SK-N-SH treated with all-trans-retinoic acid at 6 μM for 48 hours (cell line): ENCODE data around the gene SLC26A1.
"Not testable (repeated sequence)": the region's sequence is repeated elsewhere in the genome, so short reads cannot be mapped to it uniquely, and the experiment has no call there.

ENCODE experiments used
- ATAC-seq: fragments of 200-7000 bp; cut with Tn5 transposase; 3 replicates; pipeline ENCODE4 v1.9.1; 2020; ENCODE audit warnings: mild to moderate bottlenecking, moderate library complexity
- ARNTL ChIP-seq: fragments of 450-650 bp; formaldehyde crosslinking; IDR thresholded peaks from 2 replicates; pipeline ENCODE4 v1.5.0; 2020; ENCODE audit warnings: low read depth, mild to moderate bottlenecking, moderate library complexity, borderline replicate concordance
- BACH2 ChIP-seq: fragments of 250-450 bp; sonication (Bioruptor Pico); IDR thresholded peaks from 2 replicates; pipeline ENCODE4 v1.9.0; 2021; ENCODE audit warnings: mild to moderate bottlenecking, borderline replicate concordance
- CREB5 ChIP-seq: fragments of 250-450 bp; sonication (Bioruptor Pico); IDR thresholded peaks from 2 replicates; pipeline ENCODE4 v1.5.1; 2020; ENCODE audit warnings: low read depth, mild to moderate bottlenecking, moderate library complexity
- CSDC2 ChIP-seq: fragments of 250-450 bp; sonication (Bioruptor Pico); IDR thresholded peaks from 2 replicates; pipeline ENCODE4 v1.5.0; 2020; ENCODE audit warnings: mild to moderate bottlenecking, moderate library complexity
- CSRNP3 ChIP-seq: fragments of 250-450 bp; sonication (Bioruptor Pico); IDR thresholded peaks from 2 replicates; pipeline ENCODE4 v1.5.1; 2021; ENCODE audit warnings: mild to moderate bottlenecking, moderate library complexity
- ESRRG ChIP-seq: fragments of 250-450 bp; sonication (Bioruptor Pico); IDR thresholded peaks from 2 replicates; pipeline ENCODE4 v1.6.1; 2021; ENCODE audit warnings: mild to moderate bottlenecking
- GLIS3 ChIP-seq: fragments of 250-450 bp; sonication (Bioruptor Pico); IDR thresholded peaks from 2 replicates; pipeline ENCODE4 v1.5.0; 2020; ENCODE audit warnings: mild to moderate bottlenecking, moderate library complexity
- ISL1 ChIP-seq: fragments of 250-450 bp; sonication (Bioruptor Pico); IDR thresholded peaks from 2 replicates; pipeline ENCODE4 v2.1.2; 2022; ENCODE audit warnings: mild to moderate bottlenecking, moderate library complexity
- OSR1 ChIP-seq: fragments of 250-450 bp; sonication (Bioruptor Pico); IDR thresholded peaks from 2 replicates; pipeline ENCODE4 v1.8.0; 2022; ENCODE audit warnings: moderate library complexity, mild to moderate bottlenecking, inconsistent platforms
- PPARA ChIP-seq: fragments of 250-450 bp; sonication (Bioruptor Pico); IDR thresholded peaks from 2 replicates; pipeline ENCODE4 v1.5.0; 2020; ENCODE audit warnings: mild to moderate bottlenecking, borderline replicate concordance
- SNAI2 ChIP-seq: fragments of 250-450 bp; sonication (Bioruptor Pico); IDR thresholded peaks from 2 replicates; pipeline ENCODE4 v1.5.0; 2020; ENCODE audit warnings: mild to moderate bottlenecking, moderate library complexity
- TCF4 ChIP-seq: fragments of 250-450 bp; sonication (Bioruptor Pico); IDR thresholded peaks from 2 replicates; pipeline ENCODE4 v1.8.0; 2021; ENCODE audit warnings: mild to moderate bottlenecking, moderate library complexity, borderline replicate concordance
- TOX ChIP-seq: fragments of 250-450 bp; sonication (Bioruptor Pico); IDR thresholded peaks from 2 replicates; pipeline ENCODE4 v1.8.0; 2021; ENCODE audit warnings: mild to moderate bottlenecking, moderate library complexity, borderline replicate concordance
- ZC3H10 ChIP-seq: fragments of 250-450 bp; sonication (Bioruptor Pico); IDR thresholded peaks from 2 replicates; pipeline ENCODE4 v1.5.1; 2021; ENCODE audit warnings: mild to moderate bottlenecking, moderate library complexity
- ZFP3 ChIP-seq: fragments of 250-450 bp; sonication (Bioruptor Pico); IDR thresholded peaks from 2 replicates; pipeline ENCODE4 v1.5.0; 2020; ENCODE audit warnings: mild to moderate bottlenecking, moderate library complexity
- ZFP30 ChIP-seq: fragments of 450-650 bp; formaldehyde crosslinking; IDR thresholded peaks from 2 replicates; pipeline ENCODE4 v1.5.0; 2022; ENCODE audit warnings: mild to moderate bottlenecking, moderate library complexity
- ZNF565 ChIP-seq: fragments of 450-650 bp; formaldehyde crosslinking; conservative IDR thresholded peaks from 2 replicates; pipeline ENCODE4 v1.5.0; 2020; ENCODE audit warnings: low read depth, mild to moderate bottlenecking, moderate library complexity
- ZNF70 ChIP-seq: fragments of 450-650 bp; formaldehyde crosslinking; IDR thresholded peaks from 2 replicates; pipeline ENCODE4 v1.5.0; 2020; ENCODE audit warnings: mild to moderate bottlenecking, moderate library complexity
- ZNF8 ChIP-seq: fragments of 450-650 bp; formaldehyde crosslinking; IDR thresholded peaks from 2 replicates; pipeline ENCODE4 v1.5.0; 2020; ENCODE audit warnings: mild to moderate bottlenecking, moderate library complexity
- TF ChIP-seq, protein P1 (sequence below): fragments of 250-450 bp; sonication (Bioruptor Pico); IDR thresholded peaks from 2 replicates; pipeline ENCODE4 v1.8.0; 2021; ENCODE audit warnings: low read depth, mild to moderate bottlenecking, moderate library complexity, borderline replicate concordance
- TF ChIP-seq, protein P2 (sequence below): fragments of 250-450 bp; sonication (Bioruptor Pico); IDR thresholded peaks from 2 replicates; pipeline ENCODE4 v1.8.0; 2020; ENCODE audit warnings: mild to moderate bottlenecking, moderate library complexity, borderline replicate concordance

Gene SLC26A1

DNA sequence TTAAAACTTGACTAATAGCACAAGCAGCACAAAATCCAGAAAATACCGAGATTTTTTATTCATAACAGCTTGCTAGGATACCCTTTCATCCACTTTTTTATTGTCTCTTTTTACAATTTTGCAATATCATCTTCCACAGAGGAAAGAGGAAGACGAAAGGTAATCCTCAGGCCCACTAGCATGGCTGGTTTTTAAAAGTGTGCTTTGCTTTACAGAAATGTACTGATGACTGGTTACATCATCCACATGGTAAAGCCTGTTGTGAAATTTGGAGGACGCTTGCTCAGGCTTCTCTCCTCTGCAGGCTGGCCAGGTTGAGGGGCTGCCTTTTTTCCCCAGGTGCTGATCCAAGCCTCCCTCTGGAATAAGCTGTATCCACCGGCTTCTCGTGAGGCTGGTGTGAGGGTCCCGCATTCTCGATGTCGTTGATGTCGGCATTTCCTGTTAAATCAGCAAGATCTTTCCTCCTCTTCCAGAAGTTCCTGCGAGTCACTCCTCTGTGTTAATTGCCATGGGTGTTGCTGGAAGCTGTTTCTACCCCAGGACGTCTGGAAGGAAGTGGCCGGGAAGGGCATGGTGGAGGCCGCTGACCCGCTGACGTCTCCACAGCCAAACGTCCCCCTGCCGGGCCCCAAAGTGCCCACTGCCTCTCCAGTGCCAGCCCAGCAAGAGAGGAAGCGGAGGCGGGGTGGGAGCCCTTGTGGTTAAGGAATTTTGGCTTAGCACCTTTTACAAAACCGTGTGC is 14.1 kb downstream of the SLC26A1 start:
- TF ChIP-seq TCF4 (CRISPR knock-in tag) (no peak), ZFP3 (CRISPR knock-in tag) (no peak), ISL1 (CRISPR knock-in tag) (no peak), ZC3H10 (CRISPR knock-in tag) (no peak), ESRRG (CRISPR knock-in tag) (no peak), CSRNP3 (no peak), ARNTL (no peak), ZNF8 (no peak), ZNF565 (CRISPR knock-in tag) (no peak), SNAI2 (CRISPR knock-in tag) (no peak), CREB5 (CRISPR knock-in tag) (no peak), ZNF70 (CRISPR knock-in tag) (no peak), PPARA (no peak), GLIS3 (no peak)
- no peak for ATAC-seq

- ATAC-seq, result not testable (repeated sequence)
These were observed 17.2 kb downstream of the SLC26A1 start for GRCh38 chr4:976016-976415.

DNA sequence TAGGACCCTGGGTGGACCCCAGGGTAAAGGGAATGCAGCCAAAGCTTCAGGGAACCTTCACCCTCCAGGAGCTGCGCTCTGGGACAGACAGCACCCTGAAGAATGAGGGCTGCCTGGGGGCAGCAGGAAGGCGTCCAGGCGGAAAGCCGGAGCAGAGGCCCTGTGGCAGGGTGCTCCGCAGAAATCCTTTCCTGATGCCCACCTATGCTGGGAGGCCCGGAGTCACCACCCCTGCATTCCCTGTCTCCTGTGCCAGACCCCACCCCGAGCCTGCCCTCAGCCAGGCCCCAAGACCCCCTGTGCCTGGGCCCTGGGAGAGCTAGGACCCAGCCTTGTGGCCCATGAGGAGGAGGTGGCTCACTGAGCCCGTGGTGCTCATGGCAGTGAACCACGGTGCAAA is 18.5 kb downstream of the SLC26A1 start:
- TF ChIP-seq SNAI2 (CRISPR knock-in tag) (no peak), ZFP30 (no peak), BACH2 (CRISPR knock-in tag) (no peak), PPARA (no peak)
- TF ChIP-seq, protein P1, sequence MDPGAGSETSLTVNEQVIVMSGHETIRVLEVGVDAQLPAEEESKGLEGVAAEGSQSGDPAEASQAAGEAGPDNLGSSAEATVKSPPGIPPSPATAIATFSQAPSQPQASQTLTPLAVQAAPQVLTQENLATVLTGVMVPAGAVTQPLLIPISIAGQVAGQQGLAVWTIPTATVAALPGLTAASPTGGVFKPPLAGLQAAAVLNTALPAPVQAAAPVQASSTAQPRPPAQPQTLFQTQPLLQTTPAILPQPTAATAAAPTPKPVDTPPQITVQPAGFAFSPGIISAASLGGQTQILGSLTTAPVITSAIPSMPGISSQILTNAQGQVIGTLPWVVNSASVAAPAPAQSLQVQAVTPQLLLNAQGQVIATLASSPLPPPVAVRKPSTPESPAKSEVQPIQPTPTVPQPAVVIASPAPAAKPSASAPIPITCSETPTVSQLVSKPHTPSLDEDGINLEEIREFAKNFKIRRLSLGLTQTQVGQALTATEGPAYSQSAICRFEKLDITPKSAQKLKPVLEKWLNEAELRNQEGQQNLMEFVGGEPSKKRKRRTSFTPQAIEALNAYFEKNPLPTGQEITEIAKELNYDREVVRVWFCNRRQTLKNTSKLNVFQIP, result no peak
- no peak for ATAC-seq

- ATAC-seq, result peak; percentile 87
- no peak for TF ChIP-seq ZNF565 (CRISPR knock-in tag)
- no peak for TF ChIP-seq ISL1 (CRISPR knock-in tag)
- no peak for TF ChIP-seq BACH2 (CRISPR knock-in tag)
- TF ChIP-seq TOX, result no peak
- TF ChIP-seq ESRRG (CRISPR knock-in tag), result no peak
- TF ChIP-seq SNAI2 (CRISPR knock-in tag), result no peak
- TF ChIP-seq TCF4 (CRISPR knock-in tag), result no peak
- TF ChIP-seq, protein P2, sequence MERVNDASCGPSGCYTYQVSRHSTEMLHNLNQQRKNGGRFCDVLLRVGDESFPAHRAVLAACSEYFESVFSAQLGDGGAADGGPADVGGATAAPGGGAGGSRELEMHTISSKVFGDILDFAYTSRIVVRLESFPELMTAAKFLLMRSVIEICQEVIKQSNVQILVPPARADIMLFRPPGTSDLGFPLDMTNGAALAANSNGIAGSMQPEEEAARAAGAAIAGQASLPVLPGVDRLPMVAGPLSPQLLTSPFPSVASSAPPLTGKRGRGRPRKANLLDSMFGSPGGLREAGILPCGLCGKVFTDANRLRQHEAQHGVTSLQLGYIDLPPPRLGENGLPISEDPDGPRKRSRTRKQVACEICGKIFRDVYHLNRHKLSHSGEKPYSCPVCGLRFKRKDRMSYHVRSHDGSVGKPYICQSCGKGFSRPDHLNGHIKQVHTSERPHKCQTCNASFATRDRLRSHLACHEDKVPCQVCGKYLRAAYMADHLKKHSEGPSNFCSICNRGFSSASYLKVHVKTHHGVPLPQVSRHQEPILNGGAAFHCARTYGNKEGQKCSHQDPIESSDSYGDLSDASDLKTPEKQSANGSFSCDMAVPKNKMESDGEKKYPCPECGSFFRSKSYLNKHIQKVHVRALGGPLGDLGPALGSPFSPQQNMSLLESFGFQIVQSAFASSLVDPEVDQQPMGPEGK (CRISPR knock-in tag), result no peak
- TF ChIP-seq CSRNP3, result no peak
- TF ChIP-seq OSR1 (CRISPR knock-in tag), result no peak
- no peak for TF ChIP-seq PPARA
- TF ChIP-seq GLIS3, result no peak
- no peak for TF ChIP-seq ZFP30
- no peak for TF ChIP-seq CSDC2
- no peak for TF ChIP-seq CREB5 (CRISPR knock-in tag)
- TF ChIP-seq, protein P1, result no peak
These were observed 19.5 kb downstream of the SLC26A1 start, which contains the start of gene DGKQ for GRCh38 chr4:973431-974397. Gene DGKQ, minus strand, starts transcription at chr4:973569. Its CDS starts 87 bp downstream, at chr4:973482.
